GM21576 (cell line): ENCODE data around the gene TRIP6.

Experiments used
- ATAC-seq: cut with Tn5 transposase; IDR thresholded peaks from one replicate; pipeline ENCODE4 v1.9.1; 2021; ENCODE audit warnings: mild to moderate bottlenecking, moderate library complexity; ENCODE audit not compliant: unreplicated experiment

The TRIP6 gene

GRCh38 chr7:100888988-100889750, 22.0 kb downstream of the TRIP6 start, which contains the start of gene UFSP1:
Gene UFSP1, minus strand, starts transcription at chr7:100889715. Its CDS starts 444 bp downstream, at chr7:100889271.
- ATAC-seq = peak; percentile 16

- ATAC-seq = no peak
Observed at GRCh38 chr7:100890653-100891567, 23.7 kb downstream of the TRIP6 start.

GRCh38 chr7:100891568-100892247, 24.5 kb downstream of the TRIP6 start:
- no peak for ATAC-seq

GRCh38 chr7:100892364-100893317, 25.5 kb downstream of the TRIP6 start:
- no peak for ATAC-seq

GRCh38 chr7:100893318-100893895, 26.2 kb downstream of the TRIP6 start:
- no peak for ATAC-seq

GRCh38 chr7:100893910-100894721, 26.9 kb downstream of the TRIP6 start:
- no peak for ATAC-seq

- ATAC-seq = no peak
Observed at GRCh38 chr7:100894860-100895700, 27.9 kb downstream of the TRIP6 start.

GRCh38 chr7:100895701-100895955, 28.4 kb downstream of the TRIP6 start, which contains the start of gene ACHE:
Gene ACHE, minus strand, starts transcription at chr7:100895888. Its CDS starts 1,656 bp downstream, at chr7:100894232.
- ATAC-seq = no peak

GRCh38 chr7:100895956-100896731, 29.0 kb downstream of the TRIP6 start:
- ATAC-seq = no peak

- ATAC-seq = no peak
Observed at GRCh38 chr7:100896732-100897608, 29.8 kb downstream of the TRIP6 start.

GRCh38 chr7:100897772-100898454, 30.7 kb downstream of the TRIP6 start:
- ATAC-seq = no peak

GRCh38 chr7:100899432-100899831, 32.2 kb downstream of the TRIP6 start:
- ATAC-seq = no peak

GRCh38 chr7:100900978-100901377, 33.8 kb downstream of the TRIP6 start:
- no peak for ATAC-seq

GRCh38 chr7:100901921-100902332, 34.7 kb downstream of the TRIP6 start:
- ATAC-seq = no peak

- ATAC-seq = no peak
Observed at GRCh38 chr7:100902638-100903037, 35.5 kb downstream of the TRIP6 start.

- ATAC-seq = no peak
Observed at GRCh38 chr7:100908512-100908911, 41.3 kb downstream of the TRIP6 start.
